ENCODE data around the gene CST3. TPM values are rescaled to one million over a fixed set of nuclear protein-coding genes. Genes with fewer than 3 reads are reported as not detected.
"Not testable (repeated sequence)": the region's sequence is repeated elsewhere in the genome, so short reads cannot be mapped to it uniquely, and the experiment has no call there.

The CST3 gene
- total RNA-seq, 3 donors from 2014 or later = 1.8 to 2.6 (median 2.0) TPM

DNA sequence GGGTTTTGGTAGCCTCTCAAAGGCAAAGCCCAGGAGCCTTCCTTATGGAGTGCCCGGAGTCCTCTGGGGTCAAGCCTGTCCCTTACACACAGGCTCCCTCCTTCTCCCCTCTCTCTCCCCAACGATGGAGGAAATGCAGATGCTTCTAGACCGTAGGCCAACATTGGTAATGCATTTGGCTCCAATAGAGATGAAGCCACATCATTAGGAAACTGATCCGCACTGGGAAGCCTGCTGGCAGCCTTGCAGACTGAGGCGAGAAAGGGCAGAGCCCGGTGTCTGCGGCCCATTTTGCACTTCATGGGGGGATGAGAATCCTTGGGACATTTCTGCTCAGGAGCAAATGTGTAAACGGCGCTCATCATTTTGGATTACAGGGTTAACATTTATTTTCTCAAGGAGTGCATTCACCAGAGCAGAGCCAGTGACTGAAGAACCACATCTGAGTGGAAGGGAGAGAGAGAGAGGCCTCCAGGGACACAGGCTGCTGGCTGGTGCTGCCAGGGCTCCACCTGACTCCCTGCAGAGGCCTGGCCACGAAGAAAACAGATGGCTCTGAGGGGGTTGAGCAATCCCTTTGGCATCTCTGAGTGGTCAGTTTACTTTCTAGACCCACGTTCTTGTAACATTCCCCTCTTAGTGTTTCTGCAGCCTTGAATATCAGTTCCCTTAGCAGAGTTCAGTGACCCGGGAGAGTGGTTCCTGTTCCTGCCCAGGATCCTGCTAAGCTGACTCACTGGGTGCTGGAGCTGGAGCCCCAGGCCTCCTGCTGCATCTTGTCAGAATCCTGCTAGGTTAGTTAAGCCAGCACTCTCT is 4.4 kb upstream of the CST3 start:
- no peak for DNase-seq
- H3K27me3 Mint-ChIP-seq (ENCODE audit: low read depth) = peaks cover 14% of the 10 kb centered on the region
- ATAC-seq = no peak

DNA sequence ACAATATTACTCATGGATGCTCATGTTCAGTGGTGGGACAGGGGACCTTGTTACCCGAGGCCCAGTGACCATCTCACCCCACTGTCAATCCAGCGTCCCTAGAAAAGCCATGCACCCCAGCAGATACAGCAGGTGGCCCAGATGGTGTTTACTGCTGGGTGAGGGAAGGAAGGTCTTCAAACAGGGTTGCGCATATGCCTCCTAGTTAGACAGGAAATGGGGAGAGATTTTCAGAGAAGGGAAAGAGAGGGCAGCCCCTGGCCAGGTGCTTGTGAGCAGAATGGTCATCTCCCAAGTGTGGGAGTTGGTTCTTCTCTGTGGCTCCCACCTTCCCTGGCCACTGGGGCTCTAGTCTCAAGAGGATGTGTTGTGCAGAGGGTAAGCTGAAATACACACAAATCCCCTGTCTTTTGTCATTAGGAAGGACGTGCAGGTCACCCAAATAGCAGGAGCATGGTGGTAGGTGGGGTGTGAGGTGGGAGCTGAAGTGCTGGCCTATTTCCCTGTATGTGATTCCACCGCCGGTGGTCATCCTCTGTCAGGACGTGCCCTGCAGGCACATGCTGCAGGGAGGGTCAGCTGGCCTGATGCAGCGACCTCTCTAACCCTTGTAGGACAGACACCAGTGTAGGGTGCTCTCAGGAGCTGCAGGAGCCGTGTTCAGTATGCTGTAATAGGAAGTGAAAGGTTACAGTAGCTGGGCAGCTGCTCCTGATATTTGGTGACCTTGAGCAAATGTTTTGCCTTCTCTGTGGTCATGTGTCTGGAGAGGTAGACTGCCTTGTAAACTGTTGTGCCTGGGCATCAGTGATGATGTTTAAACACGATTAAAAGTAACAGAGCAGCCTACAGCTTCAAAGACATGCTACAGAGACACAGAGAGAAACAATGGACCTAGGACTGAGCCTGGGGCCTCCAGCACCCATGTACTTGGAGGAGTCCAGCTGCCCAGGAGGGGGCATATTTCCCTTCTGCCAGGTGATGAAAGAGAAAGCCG is 3.2 kb upstream of the CST3 start:
- no peak for ATAC-seq

More for the DNA sequence above, 4.4 kb upstream of the CST3 start:
- Mint-ChIP-seq H3K4me1 (ENCODE audit: low read depth) (peaks cover 2% of the 10 kb centered on the region), H3K9me3 (no peaks in the 10 kb centered on the region), H3K36me3 (ENCODE audit: insufficient read depth) (no peaks in the 10 kb centered on the region), H3K4me3 (no peak overlapping the region)

DNA sequence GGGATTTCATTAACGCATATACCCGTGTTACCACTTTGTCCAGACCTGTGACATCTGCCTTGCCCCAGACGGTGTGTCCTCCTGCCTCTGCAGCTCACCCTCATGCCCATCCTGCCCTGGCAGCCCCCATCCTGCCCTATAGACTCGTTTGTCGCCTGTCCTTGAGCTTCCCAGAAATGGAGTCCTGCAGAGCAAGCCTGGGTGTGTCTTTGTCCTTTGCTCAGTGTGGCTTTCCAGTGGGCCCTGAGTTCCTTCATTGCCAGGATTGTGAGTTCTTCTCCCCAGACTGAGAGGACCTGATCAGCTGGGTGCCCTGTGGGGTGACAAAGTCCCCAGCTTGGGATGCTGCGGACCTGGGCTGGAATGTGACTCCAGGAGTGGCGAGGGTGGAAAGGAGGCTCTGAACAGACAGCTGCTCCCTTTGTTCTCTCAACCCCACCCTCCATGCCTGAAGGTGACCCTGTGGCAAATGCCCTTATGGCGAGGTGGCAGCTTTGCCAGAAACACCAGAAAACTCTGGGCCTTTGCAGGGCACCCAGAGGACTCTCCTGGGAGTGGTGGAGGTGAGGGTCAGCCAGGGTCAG is 2.4 kb upstream of the CST3 start:
- peaks cover 25% of the 10 kb centered on the region for H3K27me3 Mint-ChIP-seq (ENCODE audit: low read depth)
- no peaks in the 10 kb centered on the region for H3K36me3 Mint-ChIP-seq (ENCODE audit: insufficient read depth)
- ATAC-seq = no peak
- no peak for DNase-seq
- no peaks in the 10 kb centered on the region for H3K9me3 Mint-ChIP-seq
- peaks cover 5% of the 10 kb centered on the region for H3K4me1 Mint-ChIP-seq (ENCODE audit: low read depth)
- H3K4me3 Mint-ChIP-seq = no peak overlapping the region

More for the DNA sequence above, 3.2 kb upstream of the CST3 start:
- Mint-ChIP-seq H3K27me3 (ENCODE audit: low read depth) (peaks cover 25% of the 10 kb centered on the region), H3K36me3 (ENCODE audit: insufficient read depth) (no peaks in the 10 kb centered on the region), H3K9me3 (no peaks in the 10 kb centered on the region), H3K4me1 (ENCODE audit: low read depth) (peaks cover 5% of the 10 kb centered on the region), H3K4me3 (no peak overlapping the region)
- no peak for DNase-seq

DNA sequence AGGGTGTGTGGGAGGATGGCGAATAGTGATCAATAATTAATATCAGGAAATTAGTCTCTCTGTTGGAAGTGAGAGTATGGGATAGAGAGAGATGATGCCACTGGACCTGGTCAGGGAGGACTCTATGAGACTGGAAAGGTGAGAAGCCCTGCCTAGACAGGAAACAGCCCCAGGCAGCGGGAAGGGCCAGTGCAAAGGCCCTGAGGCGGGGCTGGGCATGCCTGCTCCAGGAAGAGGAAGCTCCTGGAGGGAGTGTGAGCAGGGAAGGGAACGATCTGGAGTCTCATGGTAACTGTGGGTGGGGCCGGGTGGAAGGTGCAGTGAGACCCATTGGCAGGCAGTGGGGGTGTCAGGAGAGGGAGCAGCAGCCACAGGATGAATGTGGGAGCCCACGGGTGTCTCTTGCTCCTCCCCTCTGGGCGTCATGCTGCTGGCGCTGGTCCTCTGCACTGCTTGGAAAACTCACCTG is 1.8 kb upstream of the CST3 start:
- DNase-seq (no peak), ATAC-seq (no peak)
- no peaks in the 10 kb centered on the region for H3K9me3 Mint-ChIP-seq
- H3K36me3 Mint-ChIP-seq (ENCODE audit: insufficient read depth) = no peaks in the 10 kb centered on the region
- peaks cover 5% of the 10 kb centered on the region for H3K4me1 Mint-ChIP-seq (ENCODE audit: low read depth)
- H3K27me3 Mint-ChIP-seq (ENCODE audit: low read depth) = peaks cover 25% of the 10 kb centered on the region
- no peak overlapping the region for H3K4me3 Mint-ChIP-seq

DNA sequence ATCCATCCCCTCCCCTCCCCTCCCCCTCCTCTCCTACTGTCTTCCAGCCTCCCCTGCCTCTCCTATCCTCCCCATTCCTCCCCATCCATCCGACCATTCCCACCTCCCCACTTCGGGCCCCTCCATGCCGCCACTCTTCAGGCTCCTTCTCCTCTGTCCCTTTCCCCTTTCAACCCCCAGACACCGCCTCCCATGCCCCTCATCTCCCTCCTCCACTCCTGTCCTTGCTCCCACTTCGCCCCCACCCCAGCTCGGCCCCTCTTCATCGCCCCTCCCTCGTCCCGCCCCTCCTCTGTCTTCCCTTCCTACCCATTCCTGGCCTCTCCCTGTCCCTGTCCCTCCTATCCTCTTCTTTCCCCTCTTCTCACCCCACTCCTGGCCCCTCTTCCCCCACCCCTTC is 554 bp upstream of the CST3 start:
- no peak overlapping the region for H3K4me3 Mint-ChIP-seq
- H3K27me3 Mint-ChIP-seq (ENCODE audit: low read depth) = peaks cover 25% of the 10 kb centered on the region
- ATAC-seq (no peak), DNase-seq (no peak)
- peaks cover 3% of the 10 kb centered on the region for H3K4me1 Mint-ChIP-seq (ENCODE audit: low read depth)
- no peaks in the 10 kb centered on the region for H3K36me3 Mint-ChIP-seq (ENCODE audit: insufficient read depth)
- H3K9me3 Mint-ChIP-seq = no peaks in the 10 kb centered on the region

DNA sequence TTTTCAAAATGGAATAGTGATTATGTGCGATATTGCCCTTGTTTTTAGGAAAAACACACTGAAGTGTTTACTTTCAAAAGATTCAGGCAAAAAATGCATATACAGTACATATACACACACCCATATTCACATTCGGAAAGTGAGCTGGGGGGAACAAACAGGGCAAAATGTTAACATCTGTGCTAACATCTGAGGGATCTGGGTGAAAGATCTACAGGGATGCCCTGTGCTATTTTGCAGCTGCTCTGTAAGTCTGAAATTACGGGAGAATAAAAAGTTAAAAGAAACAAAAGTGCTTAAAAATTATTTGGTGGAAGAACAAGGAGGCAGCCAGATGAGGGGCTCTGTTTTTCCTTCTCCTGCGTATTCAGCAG is 860 bp downstream of the CST3 start:
- H3K36me3 Mint-ChIP-seq (ENCODE audit: insufficient read depth) = no peaks in the 10 kb centered on the region
- peaks cover 3% of the 10 kb centered on the region for H3K4me1 Mint-ChIP-seq (ENCODE audit: low read depth)
- ATAC-seq = no peak
- DNase-seq = no peak
- no peaks in the 10 kb centered on the region for H3K9me3 Mint-ChIP-seq
- peaks cover 25% of the 10 kb centered on the region for H3K27me3 Mint-ChIP-seq (ENCODE audit: low read depth)
- H3K4me3 Mint-ChIP-seq = peak overlapping the region; percentile 59

DNA sequence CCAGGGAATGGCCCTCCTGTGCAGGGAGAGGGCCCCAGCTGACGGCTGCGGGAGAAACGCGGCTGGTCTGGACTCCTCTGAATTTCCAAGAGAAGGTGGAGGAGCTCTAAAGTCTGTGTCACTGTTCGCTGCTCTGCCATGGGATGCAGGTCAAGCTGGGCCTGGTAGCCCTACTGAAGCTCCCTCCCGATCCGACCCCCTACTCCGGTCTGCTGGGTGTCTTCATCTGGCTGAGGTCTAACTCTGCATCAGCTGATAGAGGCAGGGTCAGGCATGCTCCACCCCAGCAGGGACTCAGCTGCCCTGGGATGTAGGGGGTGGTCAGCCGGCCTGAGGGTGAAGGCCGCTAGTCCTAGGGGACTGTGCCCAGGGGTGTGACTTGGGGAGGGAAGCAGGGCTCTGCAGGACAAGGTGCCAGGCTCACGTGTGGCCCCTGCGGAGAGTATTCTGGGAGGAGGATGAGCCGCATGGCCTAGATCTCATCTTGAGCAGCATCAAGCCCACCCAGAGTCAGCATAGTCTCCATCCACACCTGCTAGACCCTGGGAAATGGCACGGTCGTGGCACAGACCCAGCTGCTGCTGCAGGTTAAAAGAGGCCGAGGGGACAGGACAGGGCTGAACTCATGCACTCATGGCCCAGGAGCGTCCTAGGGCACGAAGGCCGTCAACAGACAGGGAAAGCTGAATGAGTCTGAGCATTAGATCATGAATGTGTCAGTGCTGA is 1.4 kb downstream of the CST3 start:
- H3K4me3 Mint-ChIP-seq = peak overlapping the region; percentile 59

DNA sequence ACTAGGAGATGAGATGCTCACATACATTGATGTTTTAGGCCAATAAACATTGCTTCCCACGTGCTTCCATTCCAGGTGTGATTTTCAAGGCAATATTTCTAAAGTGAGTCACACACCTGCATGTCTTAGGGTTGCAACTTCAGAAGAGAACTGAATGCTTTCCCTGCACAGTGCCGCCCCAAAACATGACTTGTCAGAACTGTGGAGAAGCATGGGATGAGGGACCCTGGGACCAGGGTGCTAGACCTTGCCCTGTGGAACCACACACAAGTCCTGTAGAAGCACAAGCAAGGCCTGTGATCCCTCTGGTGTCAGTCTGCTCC is 2.0 kb downstream of the CST3 start:
- ATAC-seq, H3K4me3 Mint-ChIP-seq, H3K9me3 Mint-ChIP-seq: not testable (repeated sequence)

More for the DNA sequence above, 1.4 kb downstream of the CST3 start:
- Mint-ChIP-seq H3K9me3 (no peaks in the 10 kb centered on the region), H3K4me1 (ENCODE audit: low read depth) (peaks cover 3% of the 10 kb centered on the region), H3K27me3 (ENCODE audit: low read depth) (peaks cover 25% of the 10 kb centered on the region), H3K36me3 (ENCODE audit: insufficient read depth) (no peaks in the 10 kb centered on the region)
- ATAC-seq = no peak
- DNase-seq = no peak

DNA sequence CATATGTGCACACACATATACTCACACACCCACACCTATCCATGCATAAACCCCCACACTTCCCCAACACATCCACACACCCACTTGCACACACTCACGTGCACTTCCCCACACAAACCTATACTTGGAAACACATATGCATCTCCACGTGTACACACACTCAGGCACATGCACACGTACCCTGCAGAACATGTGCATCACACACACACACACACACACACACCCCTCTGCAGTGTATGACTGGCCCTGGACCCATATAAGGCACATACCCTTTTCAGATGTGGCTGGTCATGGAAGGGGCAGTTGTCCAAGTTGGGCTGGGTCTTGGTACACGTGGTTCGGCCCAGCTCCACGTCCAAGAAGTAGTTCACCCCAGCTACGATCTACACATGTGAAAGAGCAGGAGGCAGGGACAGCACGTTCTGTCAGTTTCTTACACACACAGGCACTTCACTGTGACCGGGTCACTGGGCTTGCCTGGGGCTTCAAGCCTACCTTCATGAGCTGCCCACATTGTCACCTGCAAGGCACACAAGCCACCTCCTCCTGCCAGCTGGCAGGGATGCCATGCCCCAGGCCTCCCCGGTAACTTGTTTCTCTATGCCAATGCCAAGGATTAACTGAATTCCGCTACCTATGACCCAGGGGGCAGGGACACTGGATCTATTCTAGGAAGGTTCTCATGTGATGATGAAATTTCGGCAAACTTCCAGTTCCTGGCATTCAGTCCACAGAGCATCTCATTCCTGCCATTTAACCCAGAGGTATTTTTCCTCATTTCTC is 2.6 kb downstream of the CST3 start:
- Mint-ChIP-seq H3K4me1 (ENCODE audit: low read depth) (peaks cover 3% of the 10 kb centered on the region), H3K4me3 (no peak overlapping the region), H3K36me3 (ENCODE audit: insufficient read depth) (no peaks in the 10 kb centered on the region), H3K9me3 (no peaks in the 10 kb centered on the region), H3K27me3 (ENCODE audit: low read depth) (peaks cover 24% of the 10 kb centered on the region)
- DNase-seq (no peak), ATAC-seq (no peak)

More for the DNA sequence above, 2.0 kb downstream of the CST3 start:
- H3K27me3 Mint-ChIP-seq (ENCODE audit: low read depth) = peaks cover 25% of the 10 kb centered on the region
- H3K36me3 Mint-ChIP-seq (ENCODE audit: insufficient read depth); DNase-seq; H3K4me1 Mint-ChIP-seq (ENCODE audit: low read depth): not testable (repeated sequence)

DNA sequence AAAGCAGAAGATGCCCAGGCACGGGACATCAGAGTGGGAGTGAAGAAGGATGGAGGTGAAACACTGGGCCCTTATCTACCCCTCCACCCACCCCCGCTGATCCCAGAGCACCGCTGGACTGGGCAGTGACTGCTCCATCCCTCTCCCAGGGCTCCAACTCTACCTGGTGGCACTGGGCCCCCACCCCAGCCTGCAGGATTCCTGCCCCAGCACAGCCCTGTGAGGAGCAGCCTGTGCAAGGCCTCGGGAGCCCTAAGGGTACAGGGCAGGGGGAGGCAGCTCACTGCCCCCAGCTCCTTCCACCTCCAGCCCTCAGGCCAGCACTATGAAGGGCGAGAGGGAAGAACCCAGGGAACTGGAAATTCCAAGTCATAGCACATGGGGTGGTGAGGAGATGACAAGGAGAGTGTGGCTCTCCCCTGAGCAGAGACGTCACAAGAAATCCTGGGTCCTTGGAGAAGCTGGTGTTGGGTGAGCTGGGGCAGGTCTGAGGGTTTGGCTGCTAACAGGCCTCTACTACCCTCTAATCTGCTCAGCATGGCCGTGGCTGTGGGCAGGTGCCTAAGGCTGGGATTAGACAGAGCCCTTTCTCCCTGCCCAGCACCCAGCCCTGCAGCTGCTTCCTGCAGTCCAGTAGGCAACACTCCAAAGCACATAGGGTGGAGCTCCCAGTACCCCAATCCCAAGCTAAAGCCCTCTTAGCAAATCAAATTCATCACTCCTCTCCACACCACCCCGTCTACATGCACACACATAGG is 3.5 kb downstream of the CST3 start:
- H3K27me3 Mint-ChIP-seq (ENCODE audit: low read depth) = peaks cover 18% of the 10 kb centered on the region
- ATAC-seq = no peak

DNA sequence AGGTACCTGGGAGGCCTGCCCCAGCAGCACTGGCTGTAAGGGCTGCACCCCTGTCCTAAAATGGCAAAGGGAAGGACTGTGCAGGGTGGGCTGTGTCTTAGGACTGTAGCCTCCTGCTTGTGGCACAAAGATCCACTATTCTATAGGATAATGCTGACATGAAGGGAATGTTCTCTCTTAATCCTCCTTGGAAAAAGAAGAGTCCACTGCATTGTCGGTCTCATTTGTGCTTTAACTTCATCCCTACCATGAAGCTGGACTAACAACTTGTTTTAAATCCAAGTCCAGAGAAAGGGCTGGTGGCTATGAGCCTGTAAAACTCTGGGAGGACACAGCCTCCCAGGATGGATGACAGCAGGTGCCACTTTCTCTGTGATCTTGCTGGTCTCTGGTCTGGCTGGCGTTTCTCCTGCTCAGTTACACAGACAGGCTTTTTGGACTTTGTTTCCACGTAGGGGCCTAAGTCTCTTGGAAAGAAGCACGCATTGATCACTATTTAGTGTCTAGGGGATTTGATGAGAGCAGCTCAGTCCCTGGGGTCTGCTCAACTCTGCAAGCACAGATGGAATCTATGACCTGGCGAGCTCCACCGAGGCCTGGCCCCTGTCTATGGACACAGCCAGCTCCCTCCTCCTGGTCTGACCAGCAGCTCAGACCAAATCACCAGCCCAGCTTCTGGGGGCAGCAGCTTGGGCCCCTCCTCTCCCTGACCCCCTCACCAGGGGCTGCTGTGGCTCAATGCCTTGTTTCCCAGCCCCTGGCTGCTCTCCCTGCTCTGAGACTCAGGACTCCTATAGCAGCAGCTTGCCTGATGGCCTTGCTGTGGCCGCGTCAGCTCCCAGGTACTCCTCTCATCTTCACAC is 4.8 kb downstream of the CST3 start:
- peaks cover 20% of the 10 kb centered on the region for H3K27me3 Mint-ChIP-seq (ENCODE audit: low read depth)
- DNase-seq (no peak), ATAC-seq (no peak)
- no peak overlapping the region for H3K4me3 Mint-ChIP-seq
- no peaks in the 10 kb centered on the region for H3K9me3 Mint-ChIP-seq
- H3K4me1 Mint-ChIP-seq (ENCODE audit: low read depth) = peaks cover 3% of the 10 kb centered on the region
- H3K36me3 Mint-ChIP-seq (ENCODE audit: insufficient read depth) = no peaks in the 10 kb centered on the region

More for the DNA sequence above, 3.5 kb downstream of the CST3 start:
- Mint-ChIP-seq H3K4me1 (ENCODE audit: low read depth) (peaks cover 3% of the 10 kb centered on the region), H3K4me3 (no peak overlapping the region), H3K36me3 (ENCODE audit: insufficient read depth) (no peaks in the 10 kb centered on the region), H3K9me3 (no peaks in the 10 kb centered on the region)
- DNase-seq = no peak
